PFSK-1 (cell line): ENCODE results near the gene APOD. TPM values are rescaled to one million over a fixed set of nuclear protein-coding genes. Genes with fewer than 3 reads are reported as not detected.

Experiments used
- FOXP2 ChIP-seq: optimal IDR thresholded peaks from 2 replicates; pipeline ENCODE3; 2011; ENCODE audit warnings: borderline replicate concordance, control low read depth, inconsistent platforms; ENCODE audit not compliant: insufficient read depth; ENCODE audit errors: extremely low read length, extremely low read depth
- POLR2AphosphoS5 ChIP-seq: IDR thresholded peaks from 2 replicates; pipeline ENCODE4 v1.6.1; 2012; ENCODE audit warnings: low read depth, mild to moderate bottlenecking, control low read depth, low read length, moderate library complexity
- SIN3A ChIP-seq: IDR thresholded peaks from 2 replicates; pipeline ENCODE4 v1.6.1; 2012; ENCODE audit warnings: mild to moderate bottlenecking, low read length, moderate library complexity, borderline replicate concordance; ENCODE audit not compliant: insufficient read depth
- TAF1 ChIP-seq: IDR thresholded peaks from 2 replicates; pipeline ENCODE4 v1.6.1; 2012; ENCODE audit warnings: low read length, control low read depth, borderline replicate concordance; ENCODE audit not compliant: insufficient read depth
- polyA plus RNA-seq: library from polyadenylated mRNA; unstranded; fragments of >200 nt; gene quantifications from one replicate; pipeline ENCODE4 v1.2.1, GENCODE V29; 2012; ENCODE audit warnings: low read depth, missing spikeins; ENCODE audit not compliant: insufficient read length
- TF ChIP-seq, protein P1 (sequence below), 2 experiments: IDR thresholded peaks; 2 replicates each; pipeline versions ENCODE4 v1.6.1 to v1.8.0; 2011 to 2012; ENCODE audit warnings: low read depth in 2 of 2, low read length in 2 of 2, control low read depth in 1 of 2, inconsistent platforms in 1 of 2, mild to moderate bottlenecking in 1 of 2, moderate library complexity in 1 of 2; ENCODE audit not compliant: insufficient read depth in 1 of 2

Gene APOD
- polyA plus RNA-seq = 0.92 TPM

GRCh38 chr3:195583831-195584542, at the start of gene APOD:
TSS of gene APOD (minus strand) at chr3:195583940. CDS start at chr3:195579461, 4,479 bp downstream.
- TF ChIP-seq, protein P1, sequence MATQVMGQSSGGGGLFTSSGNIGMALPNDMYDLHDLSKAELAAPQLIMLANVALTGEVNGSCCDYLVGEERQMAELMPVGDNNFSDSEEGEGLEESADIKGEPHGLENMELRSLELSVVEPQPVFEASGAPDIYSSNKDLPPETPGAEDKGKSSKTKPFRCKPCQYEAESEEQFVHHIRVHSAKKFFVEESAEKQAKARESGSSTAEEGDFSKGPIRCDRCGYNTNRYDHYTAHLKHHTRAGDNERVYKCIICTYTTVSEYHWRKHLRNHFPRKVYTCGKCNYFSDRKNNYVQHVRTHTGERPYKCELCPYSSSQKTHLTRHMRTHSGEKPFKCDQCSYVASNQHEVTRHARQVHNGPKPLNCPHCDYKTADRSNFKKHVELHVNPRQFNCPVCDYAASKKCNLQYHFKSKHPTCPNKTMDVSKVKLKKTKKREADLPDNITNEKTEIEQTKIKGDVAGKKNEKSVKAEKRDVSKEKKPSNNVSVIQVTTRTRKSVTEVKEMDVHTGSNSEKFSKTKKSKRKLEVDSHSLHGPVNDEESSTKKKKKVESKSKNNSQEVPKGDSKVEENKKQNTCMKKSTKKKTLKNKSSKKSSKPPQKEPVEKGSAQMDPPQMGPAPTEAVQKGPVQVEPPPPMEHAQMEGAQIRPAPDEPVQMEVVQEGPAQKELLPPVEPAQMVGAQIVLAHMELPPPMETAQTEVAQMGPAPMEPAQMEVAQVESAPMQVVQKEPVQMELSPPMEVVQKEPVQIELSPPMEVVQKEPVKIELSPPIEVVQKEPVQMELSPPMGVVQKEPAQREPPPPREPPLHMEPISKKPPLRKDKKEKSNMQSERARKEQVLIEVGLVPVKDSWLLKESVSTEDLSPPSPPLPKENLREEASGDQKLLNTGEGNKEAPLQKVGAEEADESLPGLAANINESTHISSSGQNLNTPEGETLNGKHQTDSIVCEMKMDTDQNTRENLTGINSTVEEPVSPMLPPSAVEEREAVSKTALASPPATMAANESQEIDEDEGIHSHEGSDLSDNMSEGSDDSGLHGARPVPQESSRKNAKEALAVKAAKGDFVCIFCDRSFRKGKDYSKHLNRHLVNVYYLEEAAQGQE (IDR thresholded peaks at IDR 0.05; ENCODE audit: insufficient read depth in 1 of 2, low read depth in 2 of 2, low read length in 2 of 2) = no peak
- TF ChIP-seq POLR2AphosphoS5 (no peak), TAF1 (no peak), SIN3A (no peak), FOXP2 (no peak)

GRCh38 chr3:195616681-195617080, 32.9 kb upstream of the APOD start:
- no peak for TF ChIP-seq TAF1
- TF ChIP-seq, protein P1 (IDR thresholded peaks at IDR 0.05; ENCODE audit: insufficient read depth in 1 of 2, low read depth in 2 of 2, low read length in 2 of 2) = no peak
- TF ChIP-seq FOXP2 = no peak
- no peak for TF ChIP-seq POLR2AphosphoS5
- TF ChIP-seq SIN3A = no peak

GRCh38 chr3:195613468-195614069, 29.8 kb upstream of the APOD start:
- no peak for TF ChIP-seq POLR2AphosphoS5
- no peak for TF ChIP-seq FOXP2

GRCh38 chr3:195612075-195612800, 28.5 kb upstream of the APOD start:
- TF ChIP-seq TAF1 (no peak), POLR2AphosphoS5 (no peak)

DNA sequence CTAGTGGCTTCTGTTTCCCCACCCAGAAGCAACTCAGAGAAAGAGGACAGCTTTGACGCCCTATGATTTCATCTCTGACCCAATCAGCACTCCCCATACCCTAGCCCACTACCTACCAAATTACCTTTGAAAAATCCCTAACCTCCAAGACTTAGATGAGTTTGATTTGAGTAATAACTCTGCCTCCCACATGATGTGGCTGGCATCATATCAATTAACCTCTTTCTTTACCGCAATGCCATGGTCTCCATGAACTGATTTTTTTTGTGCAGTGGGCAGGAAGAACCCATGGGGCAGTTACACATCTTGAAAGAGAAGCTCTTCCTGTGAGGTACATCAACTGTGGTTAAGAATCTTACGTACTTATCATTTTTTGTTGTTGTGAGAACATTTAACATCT, 25.5 kb upstream of the APOD start:
- TF ChIP-seq TAF1 (no peak), POLR2AphosphoS5 (no peak), SIN3A (no peak), FOXP2 (no peak)
- TF ChIP-seq, protein P1 (IDR thresholded peaks at IDR 0.05; ENCODE audit: insufficient read depth in 1 of 2, low read depth in 2 of 2, low read length in 2 of 2) = no peak
